Activated gamma-delta T cell treated with Interleukin-2 at 50 U/mL for 16 hours (primary cell): Measurements from ENCODE around the gene FXYD7.
"Not testable (repeated sequence)": the region's sequence is repeated elsewhere in the genome, so short reads cannot be mapped to it uniquely, and the experiment has no call there.

Experiments
- DNase-seq: peaks from one replicate; pipeline ENCODE4 v3.0.0-alpha.2; 2020

The FXYD7 gene, protein sequence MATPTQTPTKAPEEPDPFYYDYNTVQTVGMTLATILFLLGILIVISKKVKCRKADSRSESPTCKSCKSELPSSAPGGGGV

DNA sequence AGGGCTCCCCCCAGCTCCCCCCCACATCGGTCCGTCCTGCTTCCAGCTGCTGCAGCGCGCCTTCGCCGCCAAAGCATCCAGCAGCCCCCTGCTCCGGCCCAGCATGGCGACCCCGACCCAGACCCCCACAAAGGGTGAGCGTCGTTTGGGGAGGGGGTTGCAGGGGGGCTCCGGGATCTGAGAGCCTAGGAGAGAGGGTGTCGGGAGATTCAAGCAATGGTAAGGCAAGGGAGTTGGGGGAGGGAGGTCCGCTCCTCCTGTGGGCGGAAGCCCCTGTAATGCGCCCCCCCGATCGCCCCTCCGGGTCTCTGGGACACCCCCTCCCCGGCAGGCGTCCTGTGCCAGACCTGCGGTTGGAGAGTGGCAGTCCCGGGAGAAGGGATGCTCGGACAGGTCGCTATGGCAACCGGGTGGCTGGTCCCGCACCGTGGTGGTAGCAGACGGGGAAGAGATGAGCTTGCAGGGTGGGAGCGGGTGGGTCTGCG, at the start of gene FXYD7:
Gene FXYD7, plus strand, starts transcription at position 25 of the 485 bp plus-strand sequence. Its CDS starts 79 bp downstream, at position 104.
- no peak for DNase-seq

DNA sequence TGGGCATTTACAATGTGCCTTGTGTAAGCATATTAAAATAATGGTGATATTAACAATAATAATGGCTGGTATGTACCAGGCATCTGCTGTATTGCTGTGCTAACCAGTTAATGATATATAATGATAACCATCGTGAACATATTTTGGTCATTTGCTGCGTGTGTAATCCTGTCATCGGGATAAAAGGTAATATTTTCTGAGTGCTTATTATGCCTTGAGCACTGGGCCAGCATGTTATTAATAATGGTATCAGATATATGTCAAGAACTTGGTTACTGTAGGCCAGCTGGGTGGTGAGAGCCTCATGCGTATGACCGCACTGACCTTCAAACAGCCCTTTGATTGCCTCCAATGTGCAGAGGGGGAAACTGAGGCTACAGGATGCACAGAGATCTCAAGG, 49.6 kb upstream of the FXYD7 start:
- DNase-seq, result no peak

DNA sequence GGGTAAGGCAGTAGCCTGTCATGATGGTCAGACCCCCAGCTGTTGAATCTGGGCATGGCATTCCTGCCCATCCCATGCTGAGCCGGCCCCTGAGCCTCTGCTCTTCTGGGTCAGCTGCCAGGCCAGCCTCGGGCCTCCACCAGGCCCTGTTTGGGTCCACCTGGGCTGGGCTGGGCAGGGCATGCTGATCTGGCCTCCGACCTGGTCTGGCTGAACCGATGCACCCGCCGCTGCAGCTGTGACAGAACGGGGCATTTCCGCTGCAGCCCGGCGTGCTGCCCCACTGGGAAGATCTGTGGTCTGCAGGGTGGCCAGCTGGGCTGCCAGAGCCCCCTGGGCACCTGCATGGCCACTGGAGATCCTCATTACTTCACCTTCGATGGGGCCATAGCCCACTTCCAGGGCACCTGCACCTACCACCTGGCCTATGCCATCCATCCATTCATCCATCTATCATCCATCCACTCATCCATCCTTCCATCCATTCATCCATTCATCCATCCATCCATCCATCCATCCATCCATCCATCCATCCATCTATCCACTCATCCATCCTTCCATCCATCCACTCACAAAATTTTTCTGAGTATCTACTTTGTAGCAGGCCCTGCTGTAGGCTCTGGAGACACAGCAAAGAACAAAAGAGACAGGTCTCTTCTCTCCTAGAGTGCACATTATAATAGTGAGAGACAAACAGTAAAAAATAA, 49.0 kb upstream of the FXYD7 start:
- DNase-seq, result no peak

DNA sequence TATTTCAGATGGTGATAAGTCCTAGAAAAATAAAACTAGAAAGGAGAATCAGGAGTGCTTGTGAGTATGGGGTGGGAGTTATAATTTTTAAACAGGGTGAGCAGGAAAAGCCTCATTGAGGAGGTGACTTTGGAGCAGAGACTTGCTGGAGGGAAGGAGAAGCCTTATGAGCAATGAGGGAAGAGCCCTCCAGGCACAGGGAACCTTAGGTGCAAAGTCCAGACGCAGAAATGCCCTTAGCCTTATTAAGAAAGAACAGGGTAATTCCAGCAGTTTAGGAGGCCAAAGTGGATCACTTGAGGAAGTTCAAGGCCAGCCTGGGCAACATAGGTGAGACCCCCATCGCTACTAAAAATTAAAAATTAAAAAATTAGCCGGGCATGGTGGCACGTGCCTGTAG, 48.4 kb upstream of the FXYD7 start:
- no peak for DNase-seq

DNA sequence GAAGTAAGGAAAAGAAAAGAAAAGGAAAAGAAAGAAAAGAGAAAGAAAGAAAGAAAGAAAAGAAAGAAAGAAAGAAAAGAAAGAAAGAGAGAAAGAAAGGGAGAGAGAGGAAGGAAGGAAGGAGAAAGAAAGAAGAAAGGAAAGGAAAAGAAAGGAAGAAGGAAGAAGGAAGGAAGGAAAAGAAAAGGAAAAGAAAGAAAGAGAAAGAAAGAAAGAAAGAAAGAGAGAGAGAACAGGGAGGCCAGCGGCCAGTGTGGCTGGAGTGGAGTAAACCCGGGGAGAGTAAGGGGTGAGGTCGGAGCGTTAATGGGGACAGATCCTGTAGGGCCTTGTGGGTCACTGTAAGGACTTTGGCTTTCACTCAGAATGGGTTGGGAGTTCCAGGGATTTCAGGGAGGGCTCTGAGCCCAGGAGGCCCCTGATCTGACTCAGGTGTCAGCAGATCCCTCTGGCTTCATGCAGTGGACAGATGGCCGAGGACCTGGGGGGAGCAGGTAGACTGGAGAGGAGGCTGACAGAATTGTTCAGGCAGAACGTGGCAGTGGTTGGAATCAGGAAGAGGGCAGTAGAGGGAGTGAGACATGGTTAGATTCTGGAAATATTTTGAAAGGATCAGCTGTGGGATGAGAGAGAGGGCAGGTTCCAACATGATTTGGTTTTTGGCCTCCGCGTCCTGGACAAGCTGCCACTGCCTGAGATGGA, 47.2 kb upstream of the FXYD7 start:
- DNase-seq, result no peak

DNA sequence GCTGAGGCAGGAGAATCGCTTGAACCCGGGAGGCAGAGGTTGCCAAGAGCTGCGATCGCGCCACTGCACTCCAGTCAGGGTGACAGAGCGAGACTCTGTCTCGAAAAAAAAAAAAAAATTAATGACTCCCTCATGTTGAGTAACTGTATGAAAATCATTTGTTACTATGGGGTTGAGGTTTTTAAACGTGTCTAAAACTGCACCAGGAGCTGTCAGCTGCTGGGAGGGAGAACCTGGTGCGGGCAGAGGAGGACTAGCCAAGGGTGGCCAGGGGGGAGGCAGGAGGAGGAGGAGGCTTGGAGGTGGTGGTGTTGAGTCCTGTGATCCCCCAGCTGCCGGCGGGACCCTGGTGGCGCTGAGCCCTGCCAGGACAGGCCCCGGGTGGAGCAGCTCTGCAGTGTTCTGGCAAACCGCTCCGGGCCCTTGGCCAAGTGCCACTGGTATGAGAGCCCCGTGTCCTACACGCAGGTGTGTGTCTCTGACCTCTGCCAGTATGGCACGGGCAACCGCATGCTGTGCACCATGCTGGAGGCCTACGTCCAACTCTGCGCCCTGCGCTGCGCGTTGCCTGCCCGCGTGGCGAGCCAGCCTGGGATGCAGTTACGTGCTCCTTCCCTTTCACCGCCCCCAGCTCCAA, 44.5 kb upstream of the FXYD7 start:
- DNase-seq, result no peak

DNA sequence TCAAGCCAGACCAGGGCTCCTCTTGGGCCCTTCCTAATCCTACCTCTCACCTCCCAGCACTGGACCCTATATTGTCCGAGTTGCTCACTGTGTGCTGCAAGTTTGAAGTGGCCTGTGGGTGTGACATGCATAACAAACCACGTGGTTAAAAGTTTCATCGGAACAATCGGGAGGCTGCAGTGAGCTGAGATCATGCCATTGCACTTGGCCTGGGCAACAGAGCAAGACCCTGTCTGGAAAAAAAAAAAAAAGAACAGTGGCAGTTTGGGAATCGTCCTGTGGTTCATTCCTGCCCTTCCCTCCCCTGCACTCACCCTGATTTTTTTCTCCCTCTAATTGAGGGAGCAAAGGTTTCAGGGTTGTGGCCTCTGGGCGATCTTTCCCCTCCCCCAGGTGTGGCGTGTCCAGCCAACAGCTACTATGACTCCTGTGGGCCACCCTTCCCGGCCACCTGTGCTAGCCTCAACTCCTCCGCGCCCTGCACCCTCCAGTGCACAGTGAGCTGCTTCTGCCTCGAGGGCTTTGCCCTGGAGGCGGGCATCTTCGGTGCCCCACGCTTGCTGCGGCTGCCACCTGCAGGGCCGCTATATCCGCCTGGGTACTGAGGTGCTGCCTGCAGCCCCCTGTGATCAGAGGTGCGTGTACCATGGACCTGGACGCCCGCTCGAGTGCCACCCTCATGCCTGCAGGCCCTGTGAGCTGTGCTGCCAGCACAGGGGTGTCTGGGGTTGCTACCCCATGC, 43.7 kb upstream of the FXYD7 start:
- no peak for DNase-seq

DNA sequence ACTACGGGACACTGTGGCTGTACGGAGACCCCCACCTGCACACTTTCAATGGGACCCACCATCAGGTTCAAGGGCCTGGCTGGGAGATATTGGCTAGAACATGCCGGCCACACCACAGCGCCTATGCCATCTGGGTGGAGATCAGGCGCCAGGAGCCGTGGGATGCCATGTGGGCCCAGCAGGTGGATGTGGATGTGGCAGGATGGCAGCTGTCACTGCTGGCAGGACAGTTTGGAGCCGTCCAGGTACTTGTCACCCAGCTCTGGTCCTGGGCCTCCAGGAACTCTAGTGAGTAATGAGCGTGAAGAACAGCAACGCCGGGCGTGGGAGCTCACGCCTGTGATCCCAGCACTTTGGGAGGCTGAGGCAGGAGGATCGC, 43.2 kb upstream of the FXYD7 start:
- DNase-seq, result no peak

DNA sequence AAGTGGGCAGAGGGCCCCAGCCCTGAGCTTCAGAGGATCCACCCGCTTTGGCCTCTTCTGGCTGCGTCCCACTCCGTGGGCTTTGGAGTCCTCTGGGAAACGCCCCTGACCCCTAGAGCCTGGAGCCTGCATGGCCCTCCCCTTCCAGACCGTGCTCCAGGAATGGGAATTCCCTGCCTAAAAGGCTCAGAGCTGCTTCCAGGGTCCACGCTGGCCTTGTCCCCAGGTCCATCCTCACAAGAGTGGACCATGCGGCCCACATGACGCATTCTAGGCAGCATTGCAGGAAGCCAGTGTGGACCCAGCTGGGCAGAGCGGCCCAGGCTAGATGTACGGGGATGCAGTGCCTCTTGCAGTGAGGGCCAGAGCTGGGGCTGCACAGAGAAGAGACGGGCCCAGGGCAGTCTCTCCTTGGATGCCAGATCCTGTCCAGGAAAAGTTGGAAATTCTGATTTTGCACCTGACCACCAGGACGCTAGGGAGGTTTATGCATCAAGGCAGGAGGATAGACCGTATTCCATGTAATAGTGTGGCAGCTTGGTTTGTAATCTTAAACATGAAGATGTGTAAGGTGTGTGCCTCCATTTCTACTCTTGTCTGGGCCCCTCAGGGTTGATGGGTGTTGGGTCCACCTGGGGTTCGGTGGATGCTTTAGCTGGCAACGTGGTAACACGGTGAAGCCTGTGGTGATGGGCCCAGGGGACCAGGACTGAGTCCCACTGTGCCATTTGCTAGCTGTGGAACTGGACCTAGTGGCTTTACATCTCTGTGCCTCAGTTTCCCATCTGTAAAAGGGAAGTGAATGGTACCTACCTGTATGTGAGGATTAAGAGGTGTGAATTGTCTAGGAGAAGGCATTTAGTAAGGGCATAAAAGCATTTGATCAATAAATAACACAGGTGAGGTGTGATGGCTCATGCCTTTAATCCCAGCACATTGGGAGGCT, 42.2 kb upstream of the FXYD7 start:
- DNase-seq, result no peak

DNA sequence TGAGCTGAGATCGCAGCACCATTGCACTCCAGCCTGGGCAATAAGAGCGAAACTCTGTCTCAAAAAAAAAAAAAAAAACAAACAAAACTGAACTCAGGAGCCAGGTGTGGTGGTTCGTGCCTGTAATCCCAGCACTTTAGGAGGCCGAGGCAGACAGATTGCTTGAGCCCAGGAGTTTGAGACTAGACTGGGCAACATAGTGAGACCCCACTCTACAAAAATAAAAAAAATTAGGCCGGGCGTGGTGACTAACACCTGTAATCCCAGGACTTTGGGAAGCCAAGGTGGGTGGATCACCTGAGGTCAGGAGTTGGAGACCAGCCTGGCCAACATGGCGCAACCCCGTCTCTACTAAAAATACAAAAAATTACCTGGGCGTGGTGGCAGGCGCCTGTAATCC, 41.1 kb upstream of the FXYD7 start:
- DNase-seq, result not testable (repeated sequence)

DNA sequence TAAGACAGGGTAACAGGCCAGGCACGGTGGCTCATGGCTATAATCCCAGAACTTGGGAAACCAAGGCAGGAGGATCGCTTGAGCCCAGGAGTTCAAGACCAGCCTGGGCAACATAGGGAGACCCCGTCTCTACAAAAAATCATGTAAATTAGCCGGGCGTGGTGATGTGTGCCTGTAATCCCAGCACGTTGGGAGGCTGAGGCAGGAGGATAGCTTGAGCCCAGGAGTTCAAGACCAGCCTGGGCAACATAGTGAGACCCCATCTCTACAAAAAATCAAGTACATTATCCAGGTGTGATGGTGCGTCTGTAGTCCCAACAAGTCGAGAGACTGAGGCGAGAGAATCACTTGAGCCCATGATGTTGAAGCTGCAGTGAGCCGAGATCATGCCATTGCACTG, 39.4 kb upstream of the FXYD7 start:
- not testable (repeated sequence) for DNase-seq

DNA sequence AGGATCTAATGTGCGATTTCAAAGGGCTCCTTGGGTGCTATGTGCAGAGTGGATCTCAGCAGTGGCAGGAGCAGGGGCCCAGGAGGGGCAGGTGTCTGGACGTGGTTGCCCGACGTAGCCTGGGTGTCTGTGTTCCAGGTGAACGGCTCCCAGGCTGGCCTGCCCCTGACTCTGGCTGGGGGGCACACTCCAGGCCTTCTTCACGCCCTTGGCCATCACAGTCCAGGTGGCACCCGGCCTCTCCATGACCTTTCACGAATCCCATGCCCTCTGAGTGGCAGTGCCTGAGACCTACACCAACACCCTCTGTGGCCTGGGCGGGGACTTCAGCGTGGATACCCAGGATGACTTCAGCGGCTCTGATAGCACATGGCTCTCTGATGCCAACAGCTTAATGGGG, 38.7 kb upstream of the FXYD7 start:
- no peak for DNase-seq

DNA sequence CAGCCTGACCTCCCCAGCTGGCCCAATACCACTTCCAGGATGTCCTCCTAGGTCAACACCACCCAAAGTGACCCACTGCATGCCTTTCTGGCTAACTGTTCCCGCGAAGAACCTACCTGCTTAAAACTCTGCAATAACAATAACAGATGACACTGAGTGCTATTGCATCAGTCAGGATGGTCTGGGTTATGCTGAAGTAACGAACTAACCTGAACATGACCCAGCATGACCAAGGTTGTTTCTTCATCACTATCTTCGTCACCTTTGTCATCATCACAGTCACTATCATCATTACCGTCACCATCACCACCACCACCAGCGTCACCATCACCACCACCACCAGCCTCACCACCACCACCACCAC, 38.0 kb upstream of the FXYD7 start:
- DNase-seq, result no peak

DNA sequence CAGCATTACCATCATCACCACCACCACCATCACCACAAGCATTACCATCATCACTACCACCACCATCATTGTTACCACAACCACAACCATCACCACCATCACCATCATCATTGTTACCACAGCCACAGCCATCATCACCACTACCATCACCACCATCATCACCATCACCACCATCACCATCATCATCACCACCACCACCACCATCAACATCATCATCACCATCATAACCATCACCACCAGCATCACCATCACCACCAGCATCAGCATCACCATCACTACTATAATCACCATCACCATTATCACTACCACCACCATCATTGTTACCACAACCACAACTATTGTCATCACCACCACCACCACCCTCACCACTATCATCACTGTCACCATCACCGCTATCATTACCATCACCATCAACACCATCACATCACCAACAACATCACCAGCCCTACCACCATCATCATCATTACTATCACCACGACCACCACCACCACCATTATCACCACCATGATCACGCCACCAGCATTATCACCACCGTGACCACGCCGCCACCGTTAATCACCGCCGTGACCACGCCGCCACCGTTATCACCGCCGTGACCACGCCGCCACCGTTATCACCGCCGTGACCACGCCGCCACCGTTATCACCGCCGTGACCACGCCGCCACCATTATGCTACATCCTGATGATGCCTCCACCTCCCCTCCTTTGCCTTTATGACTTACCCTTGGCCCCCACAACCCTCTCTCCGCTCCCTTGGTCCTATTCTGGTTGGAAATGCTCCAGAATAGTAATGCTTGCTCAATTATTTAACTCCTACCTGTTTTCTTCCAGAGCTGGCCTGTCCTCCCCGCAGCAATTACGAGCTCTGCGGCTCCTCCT, 37.4 kb upstream of the FXYD7 start:
- no peak for DNase-seq

DNA sequence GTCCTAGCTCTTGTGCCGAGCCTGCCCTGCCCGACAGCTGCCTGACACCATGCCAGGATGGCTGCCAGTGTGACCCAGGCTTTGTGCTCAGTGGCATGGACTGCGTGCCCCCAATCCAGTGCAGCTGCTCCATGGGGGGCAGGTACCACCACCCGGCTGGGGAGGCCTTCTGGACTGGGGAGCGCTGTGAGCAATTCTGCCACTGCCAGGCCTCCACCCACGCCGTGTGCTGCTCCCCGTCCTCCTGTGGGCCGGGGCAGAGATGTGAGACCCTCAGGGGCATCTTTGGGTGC, 36.8 kb upstream of the FXYD7 start:
- DNase-seq, result no peak

DNA sequence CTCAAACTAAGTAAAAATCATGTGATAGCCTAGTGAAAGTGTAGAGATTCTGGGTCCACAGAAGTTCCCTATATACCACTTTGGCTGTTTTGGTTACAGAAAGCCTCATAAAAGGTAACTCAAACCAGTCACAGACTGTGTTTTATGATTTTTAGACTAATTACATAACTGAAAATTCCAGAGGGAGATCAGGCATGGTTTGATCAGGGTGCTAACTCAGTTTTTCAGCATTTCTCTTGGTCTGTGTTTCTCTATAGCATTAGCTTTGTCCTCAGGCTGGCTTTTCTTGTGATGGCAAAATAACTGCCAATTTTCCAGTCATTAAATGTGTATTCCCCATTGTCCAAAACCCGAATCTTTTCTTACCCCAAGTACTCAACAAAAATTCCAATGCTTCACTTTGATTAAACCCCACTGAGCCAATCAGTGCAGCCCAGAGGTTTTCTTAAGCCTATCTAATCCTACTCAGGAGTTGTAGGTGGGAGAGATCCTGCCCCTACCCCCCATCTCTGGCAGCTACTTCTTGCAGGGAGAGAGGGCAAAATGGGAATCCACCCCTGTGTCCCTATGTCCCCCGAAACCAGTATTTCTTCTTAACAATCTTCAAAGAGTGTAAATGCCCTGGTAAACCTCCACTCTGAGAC, 36.0 kb upstream of the FXYD7 start:
- DNase-seq, result no peak

DNA sequence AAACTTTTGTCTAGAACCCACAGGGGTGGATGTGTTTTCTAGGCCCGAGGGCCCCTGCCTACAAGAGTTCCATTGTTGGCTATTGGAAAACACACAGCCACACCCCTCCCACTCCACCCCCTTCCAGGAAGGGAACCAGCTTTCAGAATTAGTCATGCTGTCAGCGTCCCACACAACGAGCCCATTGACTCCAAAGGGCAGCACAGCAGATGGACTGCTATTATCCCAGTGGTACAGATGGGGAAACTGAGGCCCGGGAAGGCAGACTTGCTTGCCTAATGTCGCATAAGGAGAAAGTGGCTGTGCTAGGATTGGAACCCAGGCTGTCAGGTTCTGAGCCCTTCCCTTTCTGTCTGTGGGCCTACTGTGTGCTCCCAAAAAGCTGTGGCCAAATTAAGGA, 35.5 kb upstream of the FXYD7 start:
- DNase-seq, result no peak

DNA sequence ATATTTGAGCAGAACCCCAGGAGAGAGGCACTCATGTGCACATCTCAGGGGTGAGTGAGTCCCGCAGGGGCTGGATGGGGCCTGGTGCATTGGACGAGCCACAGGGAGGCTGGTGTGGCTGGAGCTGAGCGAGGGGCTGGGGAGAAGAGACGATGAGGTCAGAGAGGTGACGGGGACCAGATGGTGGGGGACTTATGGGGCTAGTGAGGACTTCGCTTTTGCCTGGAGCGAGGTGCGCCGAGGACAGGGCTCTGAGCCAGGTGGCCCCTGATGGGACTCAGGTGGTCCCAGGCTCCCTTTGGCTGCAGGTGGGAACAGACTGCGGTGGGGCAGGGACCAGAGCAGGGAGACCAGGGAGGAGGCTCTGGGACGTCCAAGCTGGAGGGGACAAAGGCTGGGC, 34.3 kb upstream of the FXYD7 start:
- no peak for DNase-seq

DNA sequence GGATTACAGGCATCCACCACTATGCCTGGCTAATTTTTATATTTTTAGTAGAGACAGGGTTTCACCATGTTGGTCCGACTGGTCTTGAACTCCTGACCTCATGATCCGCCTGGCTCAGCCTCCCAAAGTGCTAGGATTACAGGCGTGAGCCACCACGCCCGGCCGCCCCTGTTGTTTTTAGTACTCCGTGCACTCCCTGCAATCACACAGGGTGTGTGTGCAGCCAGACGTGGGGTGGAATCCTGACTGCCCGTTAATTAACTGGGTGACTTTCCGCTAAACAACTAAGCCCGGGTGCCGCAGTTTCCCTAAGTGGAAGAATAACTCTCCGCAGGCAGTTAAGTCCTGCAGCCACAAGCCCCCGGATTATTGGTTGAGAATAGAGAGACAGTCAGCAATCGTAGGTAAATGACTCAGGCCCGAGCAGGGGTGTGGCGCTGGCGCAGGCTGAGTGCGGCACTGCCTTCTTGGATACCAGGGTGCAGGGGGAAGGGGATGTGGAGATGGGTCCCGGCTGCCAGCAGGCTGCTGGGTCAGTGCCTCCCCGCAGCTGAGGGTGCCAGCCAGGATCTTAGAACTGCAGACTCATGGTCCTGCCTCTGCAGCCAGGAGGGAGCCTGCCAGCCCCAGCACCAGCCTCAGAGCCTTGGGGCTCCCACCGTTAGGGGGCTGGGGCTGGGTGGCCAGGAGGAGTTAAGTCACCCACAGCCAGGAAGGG, 33.5 kb upstream of the FXYD7 start:
- no peak for DNase-seq

DNA sequence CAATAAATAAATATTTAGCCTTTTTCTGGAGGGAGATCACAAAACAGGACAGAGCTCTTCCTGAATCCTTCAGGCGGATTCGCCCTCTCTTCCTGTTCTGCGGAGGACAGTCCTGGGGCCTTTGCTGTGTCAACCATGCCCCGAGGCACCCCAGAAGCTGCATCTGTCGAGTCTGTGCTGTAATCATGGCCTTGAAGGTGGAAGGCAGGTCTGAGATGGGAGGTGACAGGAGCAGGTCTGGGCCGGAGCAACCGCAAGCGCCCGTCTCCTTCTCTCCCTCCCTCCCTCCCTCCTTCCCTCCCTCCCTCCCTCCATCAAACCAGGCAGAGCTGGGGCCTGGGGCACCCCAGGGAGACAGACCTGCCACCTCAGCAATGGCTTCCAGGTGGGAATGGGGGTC, 32.1 kb upstream of the FXYD7 start:
- no peak for DNase-seq
